ENCODE results near the gene TFDP1.

The TFDP1 gene

DNA sequence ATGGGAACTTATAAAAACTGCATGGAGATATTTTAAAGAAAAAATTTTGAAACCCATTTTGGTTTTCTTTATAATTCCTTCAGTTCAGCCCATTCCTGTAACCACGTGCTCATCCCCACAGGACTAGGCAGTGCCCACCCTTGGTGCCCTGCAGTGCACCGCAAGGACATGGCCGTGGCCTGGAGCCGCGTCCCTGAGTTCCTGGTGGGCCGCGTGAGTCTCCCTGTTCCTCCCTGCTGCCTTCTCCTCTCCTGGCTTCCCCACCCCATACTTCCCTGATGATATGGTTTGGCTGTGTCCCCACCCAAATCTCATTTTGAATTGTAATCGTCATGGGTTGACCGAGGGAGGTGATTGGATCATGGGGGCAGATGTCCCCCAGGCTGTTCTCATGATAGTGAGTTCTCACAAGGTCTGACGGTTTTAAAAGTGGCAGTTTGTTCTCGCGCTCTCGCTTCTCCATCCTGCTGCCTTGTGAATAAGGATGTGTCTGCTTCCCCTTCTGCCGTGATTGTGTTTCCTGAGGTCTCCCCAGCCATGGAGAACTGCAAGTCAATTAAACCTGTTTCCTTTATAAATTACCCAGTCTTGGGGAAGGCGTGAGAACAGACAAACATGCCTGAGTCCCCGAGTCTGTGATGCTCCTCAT is 31.6 kb upstream of the TFDP1 start:
- no peak for TF ChIP-seq YY1 (IDR thresholded peaks at IDR 0.05; ENCODE audit: low read depth)
- no peak for TF ChIP-seq EGR1 (IDR thresholded peaks at IDR 0.05)
- TF ChIP-seq, protein P1, sequence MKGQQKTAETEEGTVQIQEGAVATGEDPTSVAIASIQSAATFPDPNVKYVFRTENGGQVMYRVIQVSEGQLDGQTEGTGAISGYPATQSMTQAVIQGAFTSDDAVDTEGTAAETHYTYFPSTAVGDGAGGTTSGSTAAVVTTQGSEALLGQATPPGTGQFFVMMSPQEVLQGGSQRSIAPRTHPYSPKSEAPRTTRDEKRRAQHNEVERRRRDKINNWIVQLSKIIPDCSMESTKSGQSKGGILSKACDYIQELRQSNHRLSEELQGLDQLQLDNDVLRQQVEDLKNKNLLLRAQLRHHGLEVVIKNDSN (IDR thresholded peaks at IDR 0.05), result no peak
- TF ChIP-seq, protein P2, sequence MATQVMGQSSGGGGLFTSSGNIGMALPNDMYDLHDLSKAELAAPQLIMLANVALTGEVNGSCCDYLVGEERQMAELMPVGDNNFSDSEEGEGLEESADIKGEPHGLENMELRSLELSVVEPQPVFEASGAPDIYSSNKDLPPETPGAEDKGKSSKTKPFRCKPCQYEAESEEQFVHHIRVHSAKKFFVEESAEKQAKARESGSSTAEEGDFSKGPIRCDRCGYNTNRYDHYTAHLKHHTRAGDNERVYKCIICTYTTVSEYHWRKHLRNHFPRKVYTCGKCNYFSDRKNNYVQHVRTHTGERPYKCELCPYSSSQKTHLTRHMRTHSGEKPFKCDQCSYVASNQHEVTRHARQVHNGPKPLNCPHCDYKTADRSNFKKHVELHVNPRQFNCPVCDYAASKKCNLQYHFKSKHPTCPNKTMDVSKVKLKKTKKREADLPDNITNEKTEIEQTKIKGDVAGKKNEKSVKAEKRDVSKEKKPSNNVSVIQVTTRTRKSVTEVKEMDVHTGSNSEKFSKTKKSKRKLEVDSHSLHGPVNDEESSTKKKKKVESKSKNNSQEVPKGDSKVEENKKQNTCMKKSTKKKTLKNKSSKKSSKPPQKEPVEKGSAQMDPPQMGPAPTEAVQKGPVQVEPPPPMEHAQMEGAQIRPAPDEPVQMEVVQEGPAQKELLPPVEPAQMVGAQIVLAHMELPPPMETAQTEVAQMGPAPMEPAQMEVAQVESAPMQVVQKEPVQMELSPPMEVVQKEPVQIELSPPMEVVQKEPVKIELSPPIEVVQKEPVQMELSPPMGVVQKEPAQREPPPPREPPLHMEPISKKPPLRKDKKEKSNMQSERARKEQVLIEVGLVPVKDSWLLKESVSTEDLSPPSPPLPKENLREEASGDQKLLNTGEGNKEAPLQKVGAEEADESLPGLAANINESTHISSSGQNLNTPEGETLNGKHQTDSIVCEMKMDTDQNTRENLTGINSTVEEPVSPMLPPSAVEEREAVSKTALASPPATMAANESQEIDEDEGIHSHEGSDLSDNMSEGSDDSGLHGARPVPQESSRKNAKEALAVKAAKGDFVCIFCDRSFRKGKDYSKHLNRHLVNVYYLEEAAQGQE (IDR thresholded peaks at IDR 0.05; ENCODE audit: low read depth), result no peak
- no peak for TF ChIP-seq EP300 (IDR thresholded peaks at IDR 0.05; ENCODE audit: borderline replicate concordance)
- TF ChIP-seq, protein P3, sequence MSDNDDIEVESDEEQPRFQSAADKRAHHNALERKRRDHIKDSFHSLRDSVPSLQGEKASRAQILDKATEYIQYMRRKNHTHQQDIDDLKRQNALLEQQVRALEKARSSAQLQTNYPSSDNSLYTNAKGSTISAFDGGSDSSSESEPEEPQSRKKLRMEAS (IDR thresholded peaks at IDR 0.05), result no peak
- TF ChIP-seq TCF12 (IDR thresholded peaks at IDR 0.05; ENCODE audit: low read depth), result no peak
- TF ChIP-seq CREB1 (IDR thresholded peaks at IDR 0.05; ENCODE audit: low read depth), result no peak
- no peak for TF ChIP-seq NFIC (IDR thresholded peaks at IDR 0.05)

DNA sequence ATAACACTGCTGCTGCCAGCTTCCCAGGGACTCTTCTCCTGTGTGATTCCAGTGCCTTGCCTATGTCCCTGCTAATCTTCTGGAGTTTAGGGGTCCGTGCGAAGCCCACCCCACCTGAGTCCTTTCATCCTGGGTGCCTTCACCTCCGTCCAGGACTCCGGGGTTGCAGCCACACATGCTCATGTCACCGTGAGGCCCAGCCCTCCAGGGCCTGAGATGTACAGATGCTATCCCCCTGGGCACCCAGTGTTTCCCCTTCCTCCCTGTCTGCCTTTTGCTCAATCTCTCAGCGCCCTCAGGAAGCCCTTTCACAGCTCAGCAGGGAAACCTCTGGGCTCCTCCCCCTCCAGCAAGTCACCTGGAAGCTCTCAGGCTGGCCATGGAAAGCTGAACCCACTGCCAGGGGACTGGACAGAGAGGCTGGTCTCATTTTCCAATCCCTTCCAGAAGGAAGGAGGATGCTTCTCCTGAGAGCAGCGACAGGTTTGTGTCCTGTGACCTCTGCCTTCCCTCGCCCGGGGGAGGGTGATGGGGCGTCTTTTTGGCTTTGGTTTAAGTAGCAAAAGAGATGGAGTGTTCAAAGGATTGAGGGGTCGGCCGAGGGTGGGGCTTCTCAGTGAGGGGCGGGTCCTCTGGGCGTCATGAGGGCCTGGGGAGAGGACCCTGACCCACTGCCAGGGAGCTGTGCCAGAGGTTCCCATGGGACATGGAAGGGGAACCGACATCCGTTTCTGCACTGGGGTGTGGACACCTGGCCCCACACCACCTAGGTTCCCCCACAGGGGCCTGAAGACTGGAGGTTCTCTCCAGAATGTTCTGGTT is 30.8 kb upstream of the TFDP1 start:
- TF ChIP-seq RAD21 (IDR thresholded peaks at IDR 0.05; ENCODE audit: low read depth), result no peak
- no peak for TF ChIP-seq CREB1 (IDR thresholded peaks at IDR 0.05; ENCODE audit: low read depth)
- no peak for TF ChIP-seq TEAD4 (IDR thresholded peaks at IDR 0.05)
- TF ChIP-seq FOXM1 (IDR thresholded peaks at IDR 0.05; ENCODE audit: borderline replicate concordance, low read depth), result no peak
- no peak for TF ChIP-seq CEBPB (IDR thresholded peaks at IDR 0.05)
- TF ChIP-seq, protein P3 (IDR thresholded peaks at IDR 0.05), result no peak
- TF ChIP-seq, protein P2 (IDR thresholded peaks at IDR 0.05; ENCODE audit: low read depth), result no peak
- TF ChIP-seq EGR1 (IDR thresholded peaks at IDR 0.05), result no peak
- no peak for TF ChIP-seq YY1 (IDR thresholded peaks at IDR 0.05; ENCODE audit: low read depth)
- no peak for TF ChIP-seq ZBTB7A (IDR thresholded peaks at IDR 0.05; ENCODE audit: low read depth)
- no peak for TF ChIP-seq TCF12 (IDR thresholded peaks at IDR 0.05; ENCODE audit: low read depth)

DNA sequence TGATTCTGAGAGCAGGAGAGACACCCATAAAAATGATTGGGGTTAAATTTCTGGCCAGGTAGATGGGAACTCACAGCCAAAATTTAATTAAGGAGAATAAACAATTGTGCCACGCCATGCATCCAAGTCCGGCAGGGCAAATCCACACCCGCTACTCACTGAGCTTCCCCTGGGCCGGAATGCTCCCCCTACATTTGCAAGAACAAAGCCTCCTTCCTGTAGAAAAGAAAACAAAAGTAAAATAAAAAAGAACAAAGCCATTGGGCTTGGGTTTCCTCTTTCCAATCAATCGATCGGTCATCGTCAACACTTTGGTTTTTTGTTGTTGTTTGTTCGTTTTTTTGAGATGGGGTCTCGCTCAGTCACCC is 30.2 kb upstream of the TFDP1 start:
- TF ChIP-seq TCF12 (IDR thresholded peaks at IDR 0.05; ENCODE audit: low read depth), result no peak
- TF ChIP-seq NFIC (IDR thresholded peaks at IDR 0.05), result no peak
- no peak for TF ChIP-seq EGR1 (IDR thresholded peaks at IDR 0.05)
- TF ChIP-seq, protein P3 (IDR thresholded peaks at IDR 0.05), result no peak
- TF ChIP-seq RAD21 (IDR thresholded peaks at IDR 0.05; ENCODE audit: low read depth), result no peak
- TF ChIP-seq, protein P2 (IDR thresholded peaks at IDR 0.05; ENCODE audit: low read depth), result no peak
- TF ChIP-seq ZBTB7A (IDR thresholded peaks at IDR 0.05; ENCODE audit: low read depth), result no peak
- no peak for TF ChIP-seq YY1 (IDR thresholded peaks at IDR 0.05; ENCODE audit: low read depth)
- TF ChIP-seq CEBPB (IDR thresholded peaks at IDR 0.05), result no peak
- TF ChIP-seq, protein P1 (IDR thresholded peaks at IDR 0.05), result no peak
- no peak for TF ChIP-seq EP300 (IDR thresholded peaks at IDR 0.05; ENCODE audit: borderline replicate concordance)
- no peak for TF ChIP-seq TEAD4 (IDR thresholded peaks at IDR 0.05)
- no peak for TF ChIP-seq CREB1 (IDR thresholded peaks at IDR 0.05; ENCODE audit: low read depth)
- no peak for TF ChIP-seq FOXM1 (IDR thresholded peaks at IDR 0.05; ENCODE audit: borderline replicate concordance, low read depth)
- TF ChIP-seq TAF1 (IDR thresholded peaks at IDR 0.05; ENCODE audit: low read depth), result no peak

DNA sequence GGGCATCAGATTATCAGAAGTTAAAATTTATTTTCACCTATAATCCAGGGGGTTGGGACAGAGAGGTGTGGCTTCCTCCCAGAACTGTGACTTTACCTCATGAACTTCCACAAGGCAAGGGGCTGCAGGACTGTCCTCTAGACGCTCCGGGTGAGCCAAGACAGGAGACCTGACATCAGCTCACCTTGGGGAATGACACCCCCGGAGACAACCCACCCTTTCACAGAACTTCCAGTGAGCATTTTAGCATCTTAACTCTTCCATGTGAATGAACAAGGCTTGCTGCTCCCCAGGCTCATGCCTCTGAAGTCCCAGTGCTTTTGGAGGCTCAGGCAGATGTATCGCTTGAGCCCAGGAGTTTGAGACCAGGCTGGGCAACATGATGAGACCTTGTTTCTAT is 29.4 kb upstream of the TFDP1 start:
- TF ChIP-seq, protein P1 (IDR thresholded peaks at IDR 0.05), result no peak
- TF ChIP-seq, protein P3 (IDR thresholded peaks at IDR 0.05), result no peak
- no peak for TF ChIP-seq YY1 (IDR thresholded peaks at IDR 0.05; ENCODE audit: low read depth)
- TF ChIP-seq TAF1 (IDR thresholded peaks at IDR 0.05; ENCODE audit: low read depth), result no peak
- TF ChIP-seq EP300 (IDR thresholded peaks at IDR 0.05; ENCODE audit: borderline replicate concordance), result no peak
